Measurements from ENCODE around the gene CIAO2B. TPM values are rescaled to one million over a fixed set of nuclear protein-coding genes. Genes with fewer than 3 reads are reported as not detected.

The CIAO2B gene
- total and polyA plus RNA-seq, 2 experiments from 2014 or later = 92.4 to 181 TPM

DNA sequence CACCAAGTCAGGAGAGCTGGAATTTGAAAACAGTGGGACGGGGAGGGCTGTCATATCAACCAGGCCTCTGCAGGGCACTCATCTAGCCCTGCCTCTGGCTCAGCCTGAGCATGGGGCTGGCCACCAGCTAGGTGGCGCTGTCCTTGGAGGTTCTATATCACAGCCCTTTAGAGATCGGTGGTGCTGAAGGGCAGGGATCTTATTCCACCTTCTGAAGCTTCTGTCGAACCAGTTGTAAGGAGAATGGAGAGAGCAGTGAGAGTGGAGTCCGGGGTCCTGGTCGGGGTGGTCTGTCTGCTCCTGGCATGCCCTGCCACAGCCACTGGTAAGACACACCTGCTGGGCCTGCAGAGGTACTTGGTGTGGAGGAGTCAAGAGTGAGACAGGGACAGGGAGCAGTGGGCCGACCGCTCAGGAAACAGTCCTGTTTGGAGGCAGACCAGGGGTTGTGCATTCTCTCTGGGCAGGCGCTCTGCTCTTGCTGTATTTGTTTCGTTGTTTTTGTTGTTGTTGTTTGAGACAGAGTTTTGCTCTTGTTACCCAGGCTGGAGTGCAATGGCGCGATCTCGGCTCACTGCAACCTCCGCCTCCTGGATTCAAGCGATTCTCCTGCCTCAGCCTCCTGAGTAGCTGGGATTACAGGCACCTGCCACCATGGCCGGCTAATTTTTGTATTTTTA, 27.0 kb upstream of the CIAO2B start, which contains the start of gene CES3:
TSS of gene CES3 (plus strand) at position 202 of the 680 bp plus-strand sequence. CDS start at position 244, 42 bp downstream.
- H3K36me3 Mint-ChIP-seq (ENCODE audit: low read depth) = no peaks in the 10 kb centered on the region
- no peak within 1 kb of the TSS for H3K4me3 ChIP-seq
- DNase-seq (ENCODE audit: low spot score) (peak; percentile 95), ATAC-seq (peak; percentile 100)
- peaks cover 4% of the 10 kb centered on the region; the same call in 2 of the 3 replicates for H3K9me3 Mint-ChIP-seq
- H3K9me2 ChIP-seq (ENCODE audit: insufficient read depth) = no peaks in the 10 kb centered on the region
- H3K36me3 ChIP-seq (ENCODE audit: insufficient read depth) = no peaks in the 10 kb centered on the region
- H3K4me1 ChIP-seq (ENCODE audit: insufficient read depth) = no peaks in the 10 kb centered on the region
- H3K4me2 ChIP-seq = peak within 1 kb of the TSS; percentile 64
- H3K27me3 Mint-ChIP-seq (ENCODE audit: insufficient read depth, low read depth, poor library complexity) = peaks cover 8% of the 10 kb centered on the region
- no peaks in the 10 kb centered on the region; the same call in 1 of the 2 replicates for H4K20me1 ChIP-seq (replicated peaks; ENCODE audit: insufficient read depth)
- H3F3A ChIP-seq (replicated peaks; ENCODE audit: low read depth) = no peaks in the 10 kb centered on the region
- H3K27ac ChIP-seq (ENCODE audit: low read depth) = no peak within 1 kb of the TSS
- TF ChIP-seq ZNF331 (CRISPR knock-in tag; IDR thresholded peaks at IDR 0.05; ENCODE audit: low read depth) (no peak), JUNB (IDR thresholded peaks at IDR 0.05; ENCODE audit: unreplicated experiment) (no peak), STAT1 (IDR thresholded peaks at IDR 0.05; ENCODE audit: unreplicated experiment) (no peak), EZH2 (IDR thresholded peaks at IDR 0.05; ENCODE audit: low read depth, unreplicated experiment) (no peak), CTCF (conservative IDR thresholded peaks at IDR 0.05; ENCODE audit: low read depth in 2 of 2) (peak; percentile 93 to 97), POLR2AphosphoS5 (IDR thresholded peaks at IDR 0.05; ENCODE audit: low read depth) (0 out of 2 replicates have a peak, but pooled peaks have one; percentile 36), CREB1 (CRISPR knock-in tag; IDR thresholded peaks at IDR 0.05; ENCODE audit: low read depth) (no peak)
- TF ChIP-seq, protein P1, sequence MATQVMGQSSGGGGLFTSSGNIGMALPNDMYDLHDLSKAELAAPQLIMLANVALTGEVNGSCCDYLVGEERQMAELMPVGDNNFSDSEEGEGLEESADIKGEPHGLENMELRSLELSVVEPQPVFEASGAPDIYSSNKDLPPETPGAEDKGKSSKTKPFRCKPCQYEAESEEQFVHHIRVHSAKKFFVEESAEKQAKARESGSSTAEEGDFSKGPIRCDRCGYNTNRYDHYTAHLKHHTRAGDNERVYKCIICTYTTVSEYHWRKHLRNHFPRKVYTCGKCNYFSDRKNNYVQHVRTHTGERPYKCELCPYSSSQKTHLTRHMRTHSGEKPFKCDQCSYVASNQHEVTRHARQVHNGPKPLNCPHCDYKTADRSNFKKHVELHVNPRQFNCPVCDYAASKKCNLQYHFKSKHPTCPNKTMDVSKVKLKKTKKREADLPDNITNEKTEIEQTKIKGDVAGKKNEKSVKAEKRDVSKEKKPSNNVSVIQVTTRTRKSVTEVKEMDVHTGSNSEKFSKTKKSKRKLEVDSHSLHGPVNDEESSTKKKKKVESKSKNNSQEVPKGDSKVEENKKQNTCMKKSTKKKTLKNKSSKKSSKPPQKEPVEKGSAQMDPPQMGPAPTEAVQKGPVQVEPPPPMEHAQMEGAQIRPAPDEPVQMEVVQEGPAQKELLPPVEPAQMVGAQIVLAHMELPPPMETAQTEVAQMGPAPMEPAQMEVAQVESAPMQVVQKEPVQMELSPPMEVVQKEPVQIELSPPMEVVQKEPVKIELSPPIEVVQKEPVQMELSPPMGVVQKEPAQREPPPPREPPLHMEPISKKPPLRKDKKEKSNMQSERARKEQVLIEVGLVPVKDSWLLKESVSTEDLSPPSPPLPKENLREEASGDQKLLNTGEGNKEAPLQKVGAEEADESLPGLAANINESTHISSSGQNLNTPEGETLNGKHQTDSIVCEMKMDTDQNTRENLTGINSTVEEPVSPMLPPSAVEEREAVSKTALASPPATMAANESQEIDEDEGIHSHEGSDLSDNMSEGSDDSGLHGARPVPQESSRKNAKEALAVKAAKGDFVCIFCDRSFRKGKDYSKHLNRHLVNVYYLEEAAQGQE (IDR thresholded peaks at IDR 0.05; ENCODE audit: unreplicated experiment) = no peak
- TF ChIP-seq, protein P2, sequence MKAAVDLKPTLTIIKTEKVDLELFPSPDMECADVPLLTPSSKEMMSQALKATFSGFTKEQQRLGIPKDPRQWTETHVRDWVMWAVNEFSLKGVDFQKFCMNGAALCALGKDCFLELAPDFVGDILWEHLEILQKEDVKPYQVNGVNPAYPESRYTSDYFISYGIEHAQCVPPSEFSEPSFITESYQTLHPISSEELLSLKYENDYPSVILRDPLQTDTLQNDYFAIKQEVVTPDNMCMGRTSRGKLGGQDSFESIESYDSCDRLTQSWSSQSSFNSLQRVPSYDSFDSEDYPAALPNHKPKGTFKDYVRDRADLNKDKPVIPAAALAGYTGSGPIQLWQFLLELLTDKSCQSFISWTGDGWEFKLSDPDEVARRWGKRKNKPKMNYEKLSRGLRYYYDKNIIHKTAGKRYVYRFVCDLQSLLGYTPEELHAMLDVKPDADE (IDR thresholded peaks at IDR 0.05) = no peak
- H3K4me3 Mint-ChIP-seq = peak within 1 kb of the TSS; percentile 81
- no peaks in the 10 kb centered on the region for H3K79me2 ChIP-seq (replicated peaks; ENCODE audit: insufficient read depth)
- H3K4me1 Mint-ChIP-seq = peaks cover 10% of the 10 kb centered on the region
- H3K27me3 ChIP-seq (ENCODE audit: insufficient read depth) = no peaks in the 10 kb centered on the region
- no peak within 1 kb of the TSS for H3K27ac Mint-ChIP-seq
- peak within 1 kb of the TSS; percentile 96 for H2AFZ ChIP-seq

Measured in GM23338 (cell line).